Left lung (tissue), 10 donors: ENCODE data around the gene PI4K2A. TPM values are rescaled to one million over a fixed set of nuclear protein-coding genes. Genes with fewer than 3 reads are reported as not detected.
"Not testable (repeated sequence)": the region's sequence is repeated elsewhere in the genome, so short reads cannot be mapped to it uniquely, and the experiment has no call there.

Experiments
- ATAC-seq: fragments of 200-7000 bp; cut with Tn5 transposase; one replicate; pipeline ENCODE4 v1.9.1; 2020; ENCODE audit warnings: moderate library complexity
- DNase-seq, 4 donors: peaks; one replicate each; pipeline ENCODE4 v3.0.0-alpha.2; 2013 to 2020
- H3K27ac ChIP-seq, 2 donors: fragments of 200-600 bp; sonication (generic) in 1 of 2; one replicate each; pipeline versions ENCODE4 v1.5.0 to v1.8.0; 2020 to 2021
- H3K27me3 ChIP-seq, 2 donors: fragments of 200-600 bp; sonication (generic) in 1 of 2; one replicate each; pipeline versions ENCODE4 v1.5.0 to v1.8.0; 2020 to 2021
- H3K36me3 ChIP-seq, 2 donors: fragments of 200-600 bp; sonication (generic) in 1 of 2; one replicate each; pipeline versions ENCODE4 v1.5.0 to v1.8.0; 2020 to 2021
- H3K4me1 ChIP-seq, 2 donors: fragments of 200-600 bp; one replicate each; pipeline ENCODE4 v1.8.0; 2021
- H3K4me3 ChIP-seq, 2 donors: fragments of 200-600 bp; sonication (generic) in 1 of 2; one replicate each; pipeline versions ENCODE4 v1.5.0 to v1.8.0; 2020 to 2021; ENCODE audit warnings: mild to moderate bottlenecking in 1 of 2
- H3K9me3 ChIP-seq, 2 donors: fragments of 200-600 bp; sonication (generic) in 1 of 2; one replicate each; pipeline versions ENCODE4 v1.5.0 to v1.8.0; 2020 to 2021
- CTCF ChIP-seq, 2 donors: fragments of 200-600 bp; sonication (generic) in 1 of 2; IDR thresholded peaks; one replicate each; pipeline versions ENCODE4 v1.5.0 to v1.8.0; 2021; ENCODE audit warnings: antibody characterized with exemption in 2 of 2
- intact Hi-C, 2 donors: fragments of 100-400 bp; cut with DNase I; formaldehyde crosslinking; loops; one replicate each; pipeline versions ENCODE4 v1.11.2 to v1.14.2; 2022
- polyA plus RNA-seq, 6 donors: library from polyadenylated mRNA; unstranded; fragments of 120-200 nt; gene quantifications; one replicate each; pipeline ENCODE4 v1.2.1, GENCODE V29; 2013; ENCODE audit not compliant: insufficient read length in 6 of 6
- total RNA-seq, 2 donors: library from RNA; stranded (reverse); fragmentation: NEBNext Ultra II Directional; extraction: Animal tissue kit (Norgen Biotek cat#: 25700); gene quantifications; one replicate each; pipeline ENCODE4 v1.2.1, GENCODE V29; 2021
- donor health status: DM: no; HTN: yes; CAD: no.
- donor health status: DM: no; HTN: no; CAD: no.

Gene PI4K2A
- total and polyA plus RNA-seq, 8 donors, result 12.7 to 27.1 (median 15.6) TPM

DNA sequence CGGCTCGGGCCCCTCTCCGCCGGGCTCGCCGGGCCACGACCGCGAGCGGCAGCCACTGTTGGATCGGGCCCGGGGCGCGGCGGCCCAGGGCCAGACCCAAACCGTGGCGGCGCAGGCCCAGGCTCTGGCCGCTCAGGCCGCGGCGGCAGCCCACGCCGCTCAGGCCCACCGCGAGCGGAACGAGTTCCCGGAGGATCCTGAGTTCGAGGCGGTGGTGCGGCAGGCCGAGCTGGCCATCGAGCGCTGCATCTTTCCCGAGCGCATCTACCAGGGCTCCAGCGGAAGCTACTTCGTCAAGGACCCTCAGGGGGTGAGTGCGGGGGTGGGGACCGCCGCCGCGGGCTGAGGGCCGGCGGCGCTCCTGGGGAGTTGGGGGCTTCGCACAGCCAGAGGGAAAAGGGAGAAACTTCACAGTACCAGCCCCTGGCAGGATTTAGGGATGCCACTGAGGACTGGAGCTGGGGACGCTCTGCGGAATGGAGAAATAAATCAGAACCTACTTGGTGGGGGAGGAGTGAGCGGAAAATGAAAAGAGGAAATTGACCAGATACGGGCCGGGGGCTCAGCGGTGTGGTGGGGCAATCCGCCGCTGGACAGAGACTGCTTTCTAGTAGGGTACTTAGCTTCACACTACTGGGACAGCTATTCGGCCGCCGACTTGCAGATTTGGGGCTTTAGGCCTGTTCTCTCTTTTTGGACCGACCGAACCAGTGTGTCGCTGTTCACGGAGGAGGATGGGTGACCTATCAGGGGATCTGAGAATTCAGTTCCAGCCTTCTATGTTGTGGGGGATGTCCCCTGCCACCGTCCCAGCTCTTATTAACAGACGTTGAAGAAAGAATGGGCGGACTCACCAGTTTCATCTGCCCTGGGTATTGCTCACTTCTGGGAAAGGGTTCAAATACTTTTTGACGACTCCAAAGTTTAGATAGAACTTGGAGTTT lies 669 bp downstream of the PI4K2A start:
- peaks cover 5 to 20% of the 10 kb centered on the region in 2 donors for H3K4me1 ChIP-seq
- H3K4me3 ChIP-seq, result peak overlapping the region; percentile 72 to 74
- DNase-seq, result peak in 3 of 4 donors; percentile 27 to 51 (median 29)
- H3K27me3 ChIP-seq, result peaks cover 0 to 10% of the 10 kb centered on the region in 2 donors
- no peaks in the 10 kb centered on the region for H3K9me3 ChIP-seq
- H3K27ac ChIP-seq, result peak overlapping the region; percentile 78 to 86
- intact Hi-C loops, result no loop called here
- ATAC-seq, result peak; percentile 51
- TF ChIP-seq CTCF (IDR thresholded peaks at IDR 0.05), result no peak
- peaks cover 0 to 17% of the 10 kb centered on the region in 2 donors for H3K36me3 ChIP-seq

DNA sequence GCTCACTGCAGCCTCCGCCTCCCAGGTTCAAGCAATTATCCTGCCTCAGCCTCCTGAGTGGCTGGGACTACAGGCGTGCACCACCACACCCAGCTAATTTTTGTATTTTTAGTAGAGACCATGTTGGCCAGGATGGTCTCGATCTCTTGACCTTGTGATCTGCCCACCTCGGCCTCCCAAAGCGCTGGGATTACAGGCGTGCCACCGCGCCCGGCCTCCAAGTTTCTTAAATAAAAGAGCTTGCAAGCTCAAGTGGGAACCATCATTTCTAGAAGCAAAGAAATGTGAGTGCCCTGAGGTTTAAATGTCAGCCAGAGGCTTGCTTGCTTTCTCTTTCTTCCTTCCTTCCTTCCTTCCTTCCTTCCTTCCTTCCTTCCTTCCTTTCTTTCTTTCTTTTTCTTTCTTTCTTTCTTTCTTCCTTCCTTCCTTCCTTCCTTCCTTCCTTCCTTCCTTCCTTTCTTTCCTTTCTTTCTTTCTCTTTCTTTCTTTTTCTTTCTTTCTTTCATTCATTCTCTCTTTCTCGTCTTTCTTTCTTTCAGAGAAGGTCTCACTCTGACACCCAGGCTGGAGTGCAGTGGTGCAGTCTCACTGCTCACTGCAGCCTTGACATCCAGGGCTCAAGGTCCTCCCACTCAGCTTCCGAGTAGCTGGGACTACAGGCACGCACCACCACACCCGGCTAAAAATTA lies 2.1 kb downstream of the PI4K2A start:
- H3K27me3 ChIP-seq, ATAC-seq, DNase-seq, H3K27ac ChIP-seq, intact Hi-C loops, H3K9me3 ChIP-seq: not testable (repeated sequence)
- H3K36me3 ChIP-seq, result peaks cover 0 to 24% of the 10 kb centered on the region in 2 donors
- H3K4me1 ChIP-seq, result peaks cover 5 to 30% of the 10 kb centered on the region in 2 donors
- H3K4me3 ChIP-seq, result peak overlapping the region in 1 of 2 donors; percentile 72

DNA sequence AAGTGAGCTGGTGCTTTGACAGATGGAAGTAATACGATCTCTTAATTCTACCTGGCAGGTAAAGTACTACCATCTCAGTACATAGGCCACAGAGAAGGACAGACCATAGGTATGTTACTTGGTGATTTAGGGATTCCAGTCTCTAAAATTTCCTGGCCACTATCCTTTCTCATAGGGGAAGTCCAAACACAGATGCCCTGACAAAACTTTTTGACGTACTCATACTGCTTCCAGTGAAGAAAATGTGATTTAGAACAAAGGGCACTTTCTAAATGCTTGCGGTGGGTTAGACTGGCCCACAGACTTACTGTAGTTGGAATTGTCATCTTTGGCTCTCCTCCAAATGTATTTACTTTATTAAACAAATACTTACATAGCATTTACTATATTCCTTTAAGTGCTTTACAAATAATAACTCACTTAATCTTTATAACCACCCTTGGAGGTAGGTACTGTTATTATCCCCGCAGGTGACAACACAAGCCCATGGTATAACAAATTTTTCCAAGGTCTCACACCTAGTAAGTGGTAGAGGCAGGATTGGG lies 3.0 kb downstream of the PI4K2A start:
- Histone ChIP-seq H3K4me1 (peaks cover 9 to 39% of the 10 kb centered on the region in 2 donors), H3K27ac (no peak overlapping the region), H3K4me3 (no peak overlapping the region), H3K36me3 (peaks cover 0 to 24% of the 10 kb centered on the region in 2 donors), H3K9me3 (no peaks in the 10 kb centered on the region), H3K27me3 (peaks cover 0 to 10% of the 10 kb centered on the region in 2 donors)
- TF ChIP-seq CTCF (IDR thresholded peaks at IDR 0.05), result no peak
- ATAC-seq (no peak), DNase-seq (no peak)
- intact Hi-C loops, result no loop called here

- intact Hi-C loops, result no loop called here
- Histone ChIP-seq H3K9me3 (no peaks in the 10 kb centered on the region), H3K4me3 (no peak overlapping the region), H3K4me1 (peaks cover 22 to 53% of the 10 kb centered on the region in 2 donors), H3K27me3 (peaks cover 0 to 10% of the 10 kb centered on the region in 2 donors), H3K36me3 (peaks cover 0 to 24% of the 10 kb centered on the region in 2 donors), H3K27ac (no peak overlapping the region)
- DNase-seq (no peak), ATAC-seq (no peak)
- TF ChIP-seq CTCF (IDR thresholded peaks at IDR 0.05), result no peak
These were observed 4.5 kb downstream of the PI4K2A start for GRCh38 chr10:97644936-97645335.

DNA sequence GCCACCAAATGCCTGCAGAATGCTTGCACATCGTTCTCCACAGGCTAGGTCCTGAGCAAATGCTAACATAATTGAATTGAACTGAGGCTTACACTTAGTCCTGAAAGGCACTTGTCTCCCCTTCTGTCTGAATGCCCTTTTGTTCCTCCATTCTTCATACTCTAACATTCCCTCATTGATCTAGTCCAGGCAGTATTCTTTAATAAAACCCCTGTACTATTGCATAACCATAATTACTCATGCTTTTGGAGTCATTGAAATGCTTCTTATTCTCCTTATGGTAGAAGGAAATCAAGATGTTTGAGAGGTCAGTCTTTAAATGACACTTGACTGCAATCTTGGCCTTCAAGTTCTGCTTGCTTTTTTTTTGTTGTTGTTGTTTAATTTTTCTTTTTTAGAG lies 7.1 kb downstream of the PI4K2A start:
- H3K4me3 ChIP-seq, result no peak overlapping the region
- DNase-seq (no peak), ATAC-seq (peak; percentile 54)
- no peaks in the 10 kb centered on the region for H3K27me3 ChIP-seq
- no peak for TF ChIP-seq CTCF (IDR thresholded peaks at IDR 0.05)
- H3K27ac ChIP-seq, result peak overlapping the region; percentile 83 to 84
- H3K4me1 ChIP-seq, result peaks cover 18 to 59% of the 10 kb centered on the region in 2 donors
- no peaks in the 10 kb centered on the region for H3K9me3 ChIP-seq
- intact Hi-C loops, result no loop called here
- H3K36me3 ChIP-seq, result peaks cover 0 to 38% of the 10 kb centered on the region in 2 donors
